HT1080 (cell line): ENCODE results near the gene SPEF1. TPM values are rescaled to one million over a fixed set of nuclear protein-coding genes. Genes with fewer than 3 reads are reported as not detected.

Experiments
- DNase-seq: peaks from one replicate; pipeline ENCODE4 v3.0.0-alpha.2; 2015; ENCODE audit warnings: low read depth
- total RNA-seq: library from RNA; depleted of rRNA; stranded (reverse); fragments of >200 nt; shearing (Covaris generic); gene quantifications from 2 replicates; pipeline ENCODE4 v1.2.3, GENCODE V29; 2014; rRNA removed

SPEF1 gene
- total RNA-seq, 1 experiment from 2014 or later: not detected

DNA sequence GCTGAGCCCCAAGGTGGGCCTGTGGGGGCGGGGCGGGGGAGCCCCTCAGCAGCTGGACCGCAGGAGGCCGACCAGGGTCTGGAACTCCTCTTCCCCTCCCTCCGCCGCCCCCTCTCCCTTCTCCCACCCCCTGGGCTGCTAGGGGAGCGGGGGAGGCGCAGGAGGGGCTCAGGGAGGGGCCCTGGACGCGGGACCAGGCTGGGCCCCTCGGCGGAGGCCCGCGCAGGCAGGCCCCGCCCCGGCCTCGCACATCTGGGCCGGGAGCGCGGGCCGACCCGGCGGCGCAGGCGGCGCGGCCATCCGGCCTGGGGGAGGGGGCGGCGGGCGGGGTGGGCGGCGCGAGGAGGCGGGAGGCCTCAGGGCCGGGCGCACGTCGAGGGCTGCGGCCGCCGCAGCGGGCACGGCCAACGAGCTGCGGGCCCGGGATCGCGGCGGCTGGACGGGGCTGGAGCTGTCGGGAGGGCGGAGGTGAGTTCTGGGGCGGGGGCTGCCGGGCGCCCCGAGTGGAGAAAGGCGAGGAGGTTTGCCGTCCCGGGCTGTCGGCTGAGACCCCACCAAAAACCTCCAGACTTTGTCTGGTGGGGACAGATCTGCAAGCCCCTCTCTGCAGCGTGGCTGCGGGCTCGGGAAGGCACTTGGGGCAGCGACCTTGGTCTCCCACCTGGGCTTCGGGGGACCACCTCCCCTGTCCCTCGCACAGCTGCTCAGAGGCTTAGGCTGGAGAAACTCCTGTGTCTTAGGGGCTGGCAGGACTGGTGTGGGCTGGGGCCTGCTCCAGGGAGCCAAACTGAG is 48.7 kb downstream of the SPEF1 start, which contains the start of gene HSPA12B:
TSS of gene HSPA12B (plus strand) at position 359 of the 792 bp plus-strand sequence. CDS start 5,990 bp downstream, outside the sequence.
- DNase-seq: no peak

- no peak for DNase-seq
Observed at GRCh38 chr20:3731944-3732326, 49.3 kb downstream of the SPEF1 start.

DNA sequence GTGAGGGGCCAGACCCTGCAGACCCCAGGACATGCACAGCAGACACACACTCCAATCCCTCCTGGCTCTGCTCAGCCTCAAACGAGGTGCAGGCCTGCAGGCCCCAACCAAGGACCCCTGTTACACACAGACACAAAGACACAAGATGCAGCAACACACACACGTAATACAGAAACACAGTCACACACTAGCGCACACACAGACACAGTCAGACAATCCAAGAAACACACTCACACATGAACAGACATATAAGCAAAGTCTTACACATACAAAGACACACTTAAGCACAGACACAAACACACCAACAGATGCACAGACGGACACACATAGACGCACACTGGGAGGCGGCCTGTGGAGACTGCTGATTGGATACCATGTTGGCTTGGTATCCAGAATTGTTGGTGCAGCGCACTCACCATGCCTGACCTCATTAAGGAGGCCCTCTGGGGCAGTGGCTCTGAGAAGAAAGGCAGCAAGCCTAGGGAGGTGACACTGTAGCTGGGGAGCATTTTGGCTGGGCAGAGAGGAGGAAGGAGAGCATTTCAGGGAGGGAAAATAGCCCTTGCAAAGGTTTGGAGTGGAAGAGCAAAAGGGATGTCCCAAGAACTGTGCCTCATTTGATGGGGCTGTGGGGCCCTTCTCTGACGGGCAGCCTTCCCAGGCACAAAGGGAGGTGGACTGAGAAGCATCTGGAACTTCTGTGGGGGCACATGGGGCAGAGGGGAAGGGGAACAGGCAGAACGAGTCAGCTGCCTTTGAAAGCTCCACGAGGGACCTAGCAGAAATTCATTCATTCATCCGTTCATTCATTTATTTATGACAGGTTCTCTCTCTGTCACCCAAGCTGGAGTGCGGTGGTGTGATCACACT is 50.2 kb downstream of the SPEF1 start:
- DNase-seq: no peak

GRCh38 chr20:3729811-3730540 is 51.3 kb downstream of the SPEF1 start:
- DNase-seq: no peak

- no peak for DNase-seq
Observed at GRCh38 chr20:3729378-3729777, 51.9 kb downstream of the SPEF1 start.

GRCh38 chr20:3728876-3729275 is 52.4 kb downstream of the SPEF1 start:
- no peak for DNase-seq

- DNase-seq: no peak
Observed at GRCh38 chr20:3728354-3728753, 52.9 kb downstream of the SPEF1 start.

Other genes with a start within 250 kb of the SPEF1 start
- gene GFRA4, start 118.0 kb downstream of the SPEF1 start, total RNA-seq: not detected in 2 replicates
- not detected in 2 replicates for gene ADAM33, start 99.4 kb downstream of the SPEF1 start, total RNA-seq
- gene SIGLEC1, start 68.8 kb downstream of the SPEF1 start, total RNA-seq: not detected in 2 replicates
- gene HSPA12B, start 48.8 kb downstream of the SPEF1 start, total RNA-seq: not detected in 2 replicates
- gene ADISSP, start 13.7 kb downstream of the SPEF1 start, total RNA-seq: 144 and 171 TPM in 2 replicates
- 166 and 180 TPM in 2 replicates for gene CENPB, start 5.3 kb upstream of the SPEF1 start, total RNA-seq
- gene CDC25B, start 14.9 kb upstream of the SPEF1 start, total RNA-seq: 57.7 and 92.7 TPM in 2 replicates
- 38.8 and 40.5 TPM in 2 replicates for gene AP5S1, start 39.1 kb upstream of the SPEF1 start, total RNA-seq
- gene MAVS, start 65.4 kb upstream of the SPEF1 start, total RNA-seq: 16.2 and 20.1 TPM in 2 replicates
- gene PANK2, start 107.9 kb upstream of the SPEF1 start, total RNA-seq: 43.9 and 50.9 TPM in 2 replicates
- 17.8 and 22.0 TPM in 2 replicates for gene RNF24, start 234.1 kb upstream of the SPEF1 start, total RNA-seq